ENCODE data around the gene SRGAP3. TPM values are rescaled to one million over a fixed set of nuclear protein-coding genes. Genes with fewer than 3 reads are reported as not detected.

Gene SRGAP3
- total and polyA plus RNA-seq, 2 donors (not counting 1 experiment from before 2014, with no cell fraction given), result 1.4 to 1.5 TPM

DNA sequence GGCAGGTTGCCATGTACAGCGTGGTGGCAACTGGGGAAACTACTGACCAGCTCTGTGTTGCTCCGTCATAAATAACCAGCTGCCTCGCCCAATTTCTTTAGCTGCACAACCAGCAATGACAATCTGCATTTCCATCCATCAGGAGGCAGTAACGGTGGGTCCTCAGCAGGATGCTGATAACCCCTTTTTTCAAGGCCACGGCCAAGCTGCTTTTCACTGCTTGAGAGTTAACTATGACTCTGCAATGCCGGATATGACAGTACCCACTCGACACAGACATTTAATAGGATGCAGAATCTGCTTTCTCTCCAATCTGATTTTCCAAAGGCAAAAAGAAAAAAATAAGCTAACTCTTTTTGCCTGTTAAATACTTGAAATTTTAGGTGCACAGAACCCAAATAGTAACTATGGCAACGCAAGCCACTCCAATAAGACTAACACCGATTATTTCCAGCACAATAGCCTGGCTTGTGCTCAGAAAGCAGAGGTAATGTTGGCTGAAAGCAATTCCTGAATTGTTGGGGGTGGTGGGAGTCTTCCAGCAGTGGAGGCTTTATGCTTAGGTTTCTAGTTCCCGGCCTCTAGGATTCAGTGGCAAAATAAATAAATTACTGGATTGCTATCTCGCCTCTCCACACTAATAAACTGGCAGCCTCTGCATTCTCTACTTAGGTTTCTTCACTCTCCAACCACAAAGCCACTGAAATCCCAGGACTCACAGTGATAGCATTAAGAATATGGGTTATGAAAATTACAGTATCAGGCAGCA is 31.2 kb upstream of the SRGAP3 start:
- Histone ChIP-seq H2AFZ (ENCODE audit: insufficient read depth, low read depth, low read length, poor library complexity, severe bottlenecking) (no peak overlapping the region), H4K20me1 (ENCODE audit: control insufficient read depth, insufficient read depth, low read length, poor library complexity, severe bottlenecking) (no peaks in the 10 kb centered on the region), H3K4me3 (ENCODE audit: control extremely low read depth in 1 of 5, extremely low read depth in 1 of 5, insufficient read depth in 1 of 5, low read depth in 2 of 5, low read length in 4 of 5) (no peak overlapping the region), H3K36me3 (replicated peaks in 1 of 2; ENCODE audit: control extremely low read depth in 1 of 2, control insufficient read depth in 1 of 2, extremely low read depth in 1 of 2, insufficient read depth in 2 of 2, low read length in 1 of 2) (no peaks in the 10 kb centered on the region), H3K9me3 (ENCODE audit: control extremely low read depth in 1 of 3, control insufficient read depth in 2 of 3, insufficient read depth in 1 of 3, low read length in 2 of 3) (no peaks in the 10 kb centered on the region), H3K27me3 (replicated peaks in 1 of 4; ENCODE audit: control extremely low read depth in 1 of 4, control insufficient read depth in 3 of 4, insufficient read depth in 4 of 4, low read length in 3 of 4) (peaks cover 0 to 10% (median 0%) of the 10 kb centered on the region in 4 experiments), H3K4me2 (replicated peaks; ENCODE audit: low read depth, low read length, poor library complexity, severe bottlenecking) (no peak overlapping the region), H3K27ac (ENCODE audit: low read length in 2 of 2) (no peak overlapping the region), H3K9ac (ENCODE audit: low read length) (no peak overlapping the region), H3K4me1 (ENCODE audit: control insufficient read depth in 2 of 2, insufficient read depth in 2 of 2, low read length in 2 of 2) (no peaks in the 10 kb centered on the region), H3K79me2 (ENCODE audit: control insufficient read depth, insufficient read depth, low read length) (no peaks in the 10 kb centered on the region)
- H3K27me3 Mint-ChIP-seq, result peaks cover 11% of the 10 kb centered on the region
- DNase-seq (no peak), ATAC-seq (ENCODE audit: low read depth) (no peak)
- no peak for TF ChIP-seq EZH2 (IDR thresholded peaks at IDR 0.05; ENCODE audit: borderline replicate concordance, insufficient read depth, low read depth, low read length, poor library complexity, severe bottlenecking)
- TF ChIP-seq, protein P1, sequence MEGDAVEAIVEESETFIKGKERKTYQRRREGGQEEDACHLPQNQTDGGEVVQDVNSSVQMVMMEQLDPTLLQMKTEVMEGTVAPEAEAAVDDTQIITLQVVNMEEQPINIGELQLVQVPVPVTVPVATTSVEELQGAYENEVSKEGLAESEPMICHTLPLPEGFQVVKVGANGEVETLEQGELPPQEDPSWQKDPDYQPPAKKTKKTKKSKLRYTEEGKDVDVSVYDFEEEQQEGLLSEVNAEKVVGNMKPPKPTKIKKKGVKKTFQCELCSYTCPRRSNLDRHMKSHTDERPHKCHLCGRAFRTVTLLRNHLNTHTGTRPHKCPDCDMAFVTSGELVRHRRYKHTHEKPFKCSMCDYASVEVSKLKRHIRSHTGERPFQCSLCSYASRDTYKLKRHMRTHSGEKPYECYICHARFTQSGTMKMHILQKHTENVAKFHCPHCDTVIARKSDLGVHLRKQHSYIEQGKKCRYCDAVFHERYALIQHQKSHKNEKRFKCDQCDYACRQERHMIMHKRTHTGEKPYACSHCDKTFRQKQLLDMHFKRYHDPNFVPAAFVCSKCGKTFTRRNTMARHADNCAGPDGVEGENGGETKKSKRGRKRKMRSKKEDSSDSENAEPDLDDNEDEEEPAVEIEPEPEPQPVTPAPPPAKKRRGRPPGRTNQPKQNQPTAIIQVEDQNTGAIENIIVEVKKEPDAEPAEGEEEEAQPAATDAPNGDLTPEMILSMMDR (IDR thresholded peaks at IDR 0.05), result no peak
- no peak overlapping the region for H3K4me3 Mint-ChIP-seq
- ChIA-PET CTCF (no interaction called here), POLR2A (no interaction called here)
- H3K27ac Mint-ChIP-seq, result no peak overlapping the region
- no peaks in the 10 kb centered on the region for H3K4me1 Mint-ChIP-seq
- H3K9me3 Mint-ChIP-seq (ENCODE audit: insufficient read depth), result peaks cover 2% of the 10 kb centered on the region
- WGBS (ENCODE audit: insufficient coverage), result 66% methylated on average over 7 of the region's 11 CpGs
- intact Hi-C loops (cut with micrococcal nuclease), result no loop called here

DNA sequence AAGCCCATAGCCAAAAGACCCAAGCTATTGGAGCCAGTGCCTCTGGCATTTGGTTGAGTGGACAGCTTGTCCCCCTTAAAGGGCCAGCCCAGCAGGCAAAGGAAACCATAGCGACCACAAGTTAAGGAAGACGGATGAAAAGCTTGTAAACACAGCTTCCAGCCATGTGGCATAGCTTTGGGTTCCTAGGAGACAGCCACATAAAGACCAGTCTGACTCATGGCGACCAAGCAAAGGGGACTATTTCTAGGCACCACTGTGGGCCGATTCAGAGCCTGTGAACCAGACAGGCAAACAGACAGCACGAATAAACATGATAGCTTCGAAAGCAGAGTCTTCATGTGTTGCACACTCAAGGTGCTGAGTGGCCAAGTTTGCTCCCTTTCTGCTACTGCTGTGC is 30.5 kb upstream of the SRGAP3 start:
- TF ChIP-seq, protein P1 (IDR thresholded peaks at IDR 0.05), result no peak
- TF ChIP-seq EZH2 (IDR thresholded peaks at IDR 0.05; ENCODE audit: borderline replicate concordance, insufficient read depth, low read depth, low read length, poor library complexity, severe bottlenecking), result no peak
- H3K9me3 ChIP-seq (ENCODE audit: control extremely low read depth in 1 of 3, control insufficient read depth in 2 of 3, insufficient read depth in 1 of 3, low read length in 2 of 3), result no peaks in the 10 kb centered on the region
- Mint-ChIP-seq H3K4me1 (no peaks in the 10 kb centered on the region), H3K4me3 (no peak overlapping the region), H3K27ac (no peak overlapping the region), H3K9me3 (ENCODE audit: insufficient read depth) (peaks cover 2% of the 10 kb centered on the region), H3K27me3 (peaks cover 17% of the 10 kb centered on the region)
- H2AFZ ChIP-seq (ENCODE audit: insufficient read depth, low read depth, low read length, poor library complexity, severe bottlenecking), result no peak overlapping the region
- H3K27ac ChIP-seq (ENCODE audit: low read length in 2 of 2), result no peak overlapping the region
- POLR2A ChIA-PET, result no interaction called here
- intact Hi-C loops (cut with micrococcal nuclease), result no loop called here
- H3K4me2 ChIP-seq (replicated peaks; ENCODE audit: low read depth, low read length, poor library complexity, severe bottlenecking), result no peak overlapping the region
- H3K36me3 ChIP-seq (replicated peaks in 1 of 2; ENCODE audit: control extremely low read depth in 1 of 2, control insufficient read depth in 1 of 2, extremely low read depth in 1 of 2, insufficient read depth in 2 of 2, low read length in 1 of 2), result no peaks in the 10 kb centered on the region
- H3K4me1 ChIP-seq (ENCODE audit: control insufficient read depth in 2 of 2, insufficient read depth in 2 of 2, low read length in 2 of 2), result no peaks in the 10 kb centered on the region
- no peaks in the 10 kb centered on the region for H4K20me1 ChIP-seq (ENCODE audit: control insufficient read depth, insufficient read depth, low read length, poor library complexity, severe bottlenecking)
- no peak overlapping the region for H3K9ac ChIP-seq (ENCODE audit: low read length)
- H3K4me3 ChIP-seq (ENCODE audit: control extremely low read depth in 1 of 5, extremely low read depth in 1 of 5, insufficient read depth in 1 of 5, low read depth in 2 of 5, low read length in 4 of 5), result no peak overlapping the region
- no peaks in the 10 kb centered on the region for H3K79me2 ChIP-seq (ENCODE audit: control insufficient read depth, insufficient read depth, low read length)
- CTCF ChIA-PET, result no interaction called here
- WGBS (ENCODE audit: insufficient coverage), result 81% methylated on average over 6 of the region's 6 CpGs
- no peak for ATAC-seq (ENCODE audit: low read depth)
- peaks cover 0 to 10% (median 0%) of the 10 kb centered on the region in 4 experiments for H3K27me3 ChIP-seq (replicated peaks in 1 of 4; ENCODE audit: control extremely low read depth in 1 of 4, control insufficient read depth in 3 of 4, insufficient read depth in 4 of 4, low read length in 3 of 4)
- no peak for DNase-seq

Data from B cell (primary cell).